Hepatocyte (in vitro differentiated cells): Measurements from ENCODE around the gene NCLN.

ENCODE experiments used
- CTCF ChIP-seq: fragments of 200-600 bp; sonication (generic); IDR thresholded peaks from 2 replicates; pipeline ENCODE4 v1.5.1; 2016; ENCODE audit warnings: antibody characterized with exemption, mild to moderate bottlenecking; ENCODE audit not compliant: poor library complexity
- EZH2 ChIP-seq: fragments of 200-600 bp; sonication (generic); IDR thresholded peaks from 2 replicates; pipeline ENCODE4 v1.6.1; 2016; ENCODE audit warnings: antibody characterized with exemption, mild to moderate bottlenecking, borderline replicate concordance
- EZH2phosphoT487 ChIP-seq: fragments of 200-600 bp; sonication (generic); IDR thresholded peaks from one replicate; pipeline ENCODE4 v1.6.1; 2018; ENCODE audit warnings: antibody characterized with exemption, mild to moderate bottlenecking, low read depth, moderate library complexity; ENCODE audit not compliant: unreplicated experiment, severe bottlenecking

GRCh38 chr19:3149089-3149488 lies 36.6 kb upstream of the NCLN start:
- no peak for TF ChIP-seq EZH2
- TF ChIP-seq CTCF = no peak
- TF ChIP-seq EZH2phosphoT487 = no peak
